ENCODE results near the gene CERS2. TPM values are rescaled to one million over a fixed set of nuclear protein-coding genes. Genes with fewer than 3 reads are reported as not detected.
A peak's percentile ranks its signal among the peaks of the same experiment; 100 is the strongest.

CERS2 gene
- total and polyA plus RNA-seq, 2 of the 13 experiments (the other 11 are each of a cell fraction or from before 2014, with no cell fraction given), result 269 to 298 TPM

DNA sequence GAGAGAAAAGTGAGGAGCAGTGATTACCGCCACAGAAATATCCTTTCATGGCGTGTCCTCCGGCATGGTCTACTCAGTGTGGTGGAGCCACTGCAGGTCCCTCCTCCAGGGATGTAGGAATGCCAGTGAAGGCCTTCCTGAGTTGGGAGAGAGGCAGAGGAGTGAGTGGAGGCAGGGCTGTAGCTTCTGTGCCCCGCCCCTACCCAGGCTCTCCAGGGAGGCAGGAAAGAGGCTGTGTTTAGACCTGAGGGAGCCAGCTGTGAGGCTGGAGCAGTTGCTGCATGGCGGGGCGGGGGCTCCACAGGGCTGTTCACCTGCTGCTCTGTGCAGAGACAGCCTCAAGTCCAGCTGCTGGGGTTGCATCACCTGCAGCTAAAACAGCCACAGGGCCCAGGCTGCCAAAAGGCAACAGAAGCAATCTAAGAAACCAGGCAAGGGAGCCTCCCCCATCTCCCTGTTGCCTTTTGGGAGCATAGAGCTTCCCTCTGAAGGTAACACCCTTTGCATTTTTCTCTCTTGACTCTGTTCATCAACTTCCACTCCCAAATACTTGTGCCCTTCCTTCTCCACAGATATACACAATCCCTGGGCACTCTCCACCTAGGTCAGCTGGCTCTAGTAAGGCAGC lies 6.7 kb upstream of the CERS2 start (continued):
- TF ChIP-seq THAP8 (CRISPR knock-in tag; IDR thresholded peaks at IDR 0.05; ENCODE audit: borderline replicate concordance) (no peak), ZKSCAN5 (CRISPR knock-in tag; IDR thresholded peaks at IDR 0.05) (no peak), ZFX (CRISPR knock-in tag; IDR thresholded peaks at IDR 0.05; ENCODE audit: low read depth) (peak; percentile 77), HMG20A (CRISPR knock-in tag; IDR thresholded peaks at IDR 0.05; ENCODE audit: borderline replicate concordance) (no peak), ZNF589 (CRISPR knock-in tag; conservative IDR thresholded peaks at IDR 0.05) (no peak), ZNF382 (CRISPR knock-in tag; IDR thresholded peaks at IDR 0.05; ENCODE audit: borderline replicate concordance) (no peak), SNRNP70 (IDR thresholded peaks at IDR 0.05; ENCODE audit: low read depth, low read length) (no peak), FIP1L1 (IDR thresholded peaks at IDR 0.05; ENCODE audit: borderline replicate concordance, insufficient read depth, low read depth, low read length) (no peak), MYNN (CRISPR knock-in tag; IDR thresholded peaks at IDR 0.05; ENCODE audit: low read depth) (no peak), ZNF510 (CRISPR knock-in tag; IDR thresholded peaks at IDR 0.05; ENCODE audit: low read depth) (no peak; the same call in 1 of the 2 replicates), SUZ12 (IDR thresholded peaks at IDR 0.05; ENCODE audit: low read depth, low read length) (no peak), CCDC6 (CRISPR knock-in tag; IDR thresholded peaks at IDR 0.05) (no peak; the same call in 1 of the 2 replicates), PAWR (CRISPR knock-in tag; IDR thresholded peaks at IDR 0.05; ENCODE audit: borderline replicate concordance) (no peak), ZBTB21 (CRISPR knock-in tag; IDR thresholded peaks at IDR 0.05) (no peak), HNRNPK (IDR thresholded peaks at IDR 0.05; ENCODE audit: low read depth, low read length, poor library complexity, severe bottlenecking) (no peak), MYPOP (CRISPR knock-in tag; IDR thresholded peaks at IDR 0.05) (no peak), CBX5 (CRISPR knock-in tag; IDR thresholded peaks at IDR 0.05; ENCODE audit: borderline replicate concordance) (peak; percentile 20; the same call in 1 of the 2 replicates), NFE2 (CRISPR knock-in tag; IDR thresholded peaks at IDR 0.05) (no peak), TIGD3 (CRISPR knock-in tag; IDR thresholded peaks at IDR 0.05; ENCODE audit: borderline replicate concordance) (no peak), ZMYM3 (CRISPR knock-in tag; IDR thresholded peaks at IDR 0.05) (peak; percentile 18; the same call in 1 of the 2 replicates)
- TF ChIP-seq, protein P1, sequence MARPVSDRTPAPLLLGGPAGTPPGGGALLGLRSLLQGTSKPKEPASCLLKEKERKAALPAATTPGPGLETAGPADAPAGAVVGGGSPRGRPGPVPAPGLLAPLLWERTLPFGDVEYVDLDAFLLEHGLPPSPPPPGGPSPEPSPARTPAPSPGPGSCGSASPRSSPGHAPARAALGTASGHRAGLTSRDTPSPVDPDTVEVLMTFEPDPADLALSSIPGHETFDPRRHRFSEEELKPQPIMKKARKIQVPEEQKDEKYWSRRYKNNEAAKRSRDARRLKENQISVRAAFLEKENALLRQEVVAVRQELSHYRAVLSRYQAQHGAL (CRISPR knock-in tag; IDR thresholded peaks at IDR 0.05; ENCODE audit: not compliant biosample characterization), result no peak
- TF ChIP-seq, protein P2, sequence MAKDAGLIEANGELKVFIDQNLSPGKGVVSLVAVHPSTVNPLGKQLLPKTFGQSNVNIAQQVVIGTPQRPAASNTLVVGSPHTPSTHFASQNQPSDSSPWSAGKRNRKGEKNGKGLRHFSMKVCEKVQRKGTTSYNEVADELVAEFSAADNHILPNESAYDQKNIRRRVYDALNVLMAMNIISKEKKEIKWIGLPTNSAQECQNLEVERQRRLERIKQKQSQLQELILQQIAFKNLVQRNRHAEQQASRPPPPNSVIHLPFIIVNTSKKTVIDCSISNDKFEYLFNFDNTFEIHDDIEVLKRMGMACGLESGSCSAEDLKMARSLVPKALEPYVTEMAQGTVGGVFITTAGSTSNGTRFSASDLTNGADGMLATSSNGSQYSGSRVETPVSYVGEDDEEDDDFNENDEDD (CRISPR knock-in tag; IDR thresholded peaks at IDR 0.05; ENCODE audit: borderline replicate concordance), result peak; percentile 9; the same call in 1 of the 2 replicates
- TF ChIP-seq, protein P3, sequence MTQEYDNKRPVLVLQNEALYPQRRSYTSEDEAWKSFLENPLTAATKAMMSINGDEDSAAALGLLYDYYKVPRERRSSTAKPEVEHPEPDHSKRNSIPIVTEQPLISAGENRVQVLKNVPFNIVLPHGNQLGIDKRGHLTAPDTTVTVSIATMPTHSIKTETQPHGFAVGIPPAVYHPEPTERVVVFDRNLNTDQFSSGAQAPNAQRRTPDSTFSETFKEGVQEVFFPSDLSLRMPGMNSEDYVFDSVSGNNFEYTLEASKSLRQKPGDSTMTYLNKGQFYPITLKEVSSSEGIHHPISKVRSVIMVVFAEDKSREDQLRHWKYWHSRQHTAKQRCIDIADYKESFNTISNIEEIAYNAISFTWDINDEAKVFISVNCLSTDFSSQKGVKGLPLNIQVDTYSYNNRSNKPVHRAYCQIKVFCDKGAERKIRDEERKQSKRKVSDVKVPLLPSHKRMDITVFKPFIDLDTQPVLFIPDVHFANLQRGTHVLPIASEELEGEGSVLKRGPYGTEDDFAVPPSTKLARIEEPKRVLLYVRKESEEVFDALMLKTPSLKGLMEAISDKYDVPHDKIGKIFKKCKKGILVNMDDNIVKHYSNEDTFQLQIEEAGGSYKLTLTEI (CRISPR knock-in tag; conservative IDR thresholded peaks at IDR 0.05), result no peak
